ENCODE data around the gene ZNF629.

ZNF629 gene

DNA sequence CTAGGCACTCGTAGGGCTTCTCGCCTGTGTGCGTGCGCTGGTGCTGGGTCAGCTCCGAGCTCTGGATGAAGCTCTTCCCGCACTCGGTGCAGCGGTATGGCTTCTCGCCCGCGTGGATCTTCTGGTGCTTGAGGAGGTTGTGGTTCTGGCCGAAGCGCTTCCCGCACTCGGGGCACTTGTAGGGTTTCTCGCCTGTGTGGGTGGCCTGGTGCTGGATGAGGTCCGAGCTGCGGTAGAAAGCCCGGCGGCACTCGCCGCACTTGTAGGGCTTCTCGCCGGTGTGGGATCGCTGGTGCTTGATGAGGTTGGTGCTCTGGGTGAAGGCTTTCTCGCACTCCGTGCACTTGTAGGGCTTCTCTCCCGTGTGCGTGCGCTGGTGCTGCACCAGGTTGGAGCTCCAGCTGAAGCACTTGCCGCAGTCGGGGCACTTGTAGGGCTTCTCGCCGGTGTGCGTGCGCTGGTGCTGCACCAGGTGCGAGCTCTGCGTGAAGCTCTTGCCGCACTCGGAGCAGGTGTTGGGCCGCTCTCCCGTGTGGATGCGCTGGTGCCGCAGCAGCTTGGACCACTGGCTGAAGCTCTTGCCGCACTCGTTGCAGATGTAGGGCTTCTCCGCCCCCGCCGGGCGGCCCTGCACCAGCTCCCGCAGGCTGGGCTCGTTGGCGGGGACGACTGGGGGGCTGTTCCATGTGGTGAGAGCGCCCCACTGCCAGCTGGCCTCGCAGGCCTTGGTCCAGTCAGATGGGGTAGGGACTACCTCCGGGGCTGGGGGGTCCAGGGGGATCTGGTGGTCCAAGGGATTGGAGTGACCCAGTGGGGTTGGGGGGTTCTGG is 3.5 kb downstream of the ZNF629 start:
- in situ Hi-C loops (cut with HindIII; ENCODE audit: low pct_ligation_motif_present, low sequenced_read_pairs), result loop anchor here (25.0 kb wide), 1 partner anchor 104 kb away; the partner anchor contains the start of genes BCL7C and CTF1
- H3K27me3 ChIP-seq (replicated peaks), result no peaks in the 10 kb centered on the region
- H3K27ac ChIP-seq, result no peak overlapping the region
- TF ChIP-seq, protein P1, sequence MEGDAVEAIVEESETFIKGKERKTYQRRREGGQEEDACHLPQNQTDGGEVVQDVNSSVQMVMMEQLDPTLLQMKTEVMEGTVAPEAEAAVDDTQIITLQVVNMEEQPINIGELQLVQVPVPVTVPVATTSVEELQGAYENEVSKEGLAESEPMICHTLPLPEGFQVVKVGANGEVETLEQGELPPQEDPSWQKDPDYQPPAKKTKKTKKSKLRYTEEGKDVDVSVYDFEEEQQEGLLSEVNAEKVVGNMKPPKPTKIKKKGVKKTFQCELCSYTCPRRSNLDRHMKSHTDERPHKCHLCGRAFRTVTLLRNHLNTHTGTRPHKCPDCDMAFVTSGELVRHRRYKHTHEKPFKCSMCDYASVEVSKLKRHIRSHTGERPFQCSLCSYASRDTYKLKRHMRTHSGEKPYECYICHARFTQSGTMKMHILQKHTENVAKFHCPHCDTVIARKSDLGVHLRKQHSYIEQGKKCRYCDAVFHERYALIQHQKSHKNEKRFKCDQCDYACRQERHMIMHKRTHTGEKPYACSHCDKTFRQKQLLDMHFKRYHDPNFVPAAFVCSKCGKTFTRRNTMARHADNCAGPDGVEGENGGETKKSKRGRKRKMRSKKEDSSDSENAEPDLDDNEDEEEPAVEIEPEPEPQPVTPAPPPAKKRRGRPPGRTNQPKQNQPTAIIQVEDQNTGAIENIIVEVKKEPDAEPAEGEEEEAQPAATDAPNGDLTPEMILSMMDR (IDR thresholded peaks at IDR 0.05; ENCODE audit: low read depth, low read length, missing control alignments), result no peak
- DNase-seq, result no peak
- peaks cover 24% of the 10 kb centered on the region for H3K36me3 ChIP-seq (replicated peaks)
- no peak overlapping the region for H3K4me3 ChIP-seq (ENCODE audit: low read depth, low read length)

DNA sequence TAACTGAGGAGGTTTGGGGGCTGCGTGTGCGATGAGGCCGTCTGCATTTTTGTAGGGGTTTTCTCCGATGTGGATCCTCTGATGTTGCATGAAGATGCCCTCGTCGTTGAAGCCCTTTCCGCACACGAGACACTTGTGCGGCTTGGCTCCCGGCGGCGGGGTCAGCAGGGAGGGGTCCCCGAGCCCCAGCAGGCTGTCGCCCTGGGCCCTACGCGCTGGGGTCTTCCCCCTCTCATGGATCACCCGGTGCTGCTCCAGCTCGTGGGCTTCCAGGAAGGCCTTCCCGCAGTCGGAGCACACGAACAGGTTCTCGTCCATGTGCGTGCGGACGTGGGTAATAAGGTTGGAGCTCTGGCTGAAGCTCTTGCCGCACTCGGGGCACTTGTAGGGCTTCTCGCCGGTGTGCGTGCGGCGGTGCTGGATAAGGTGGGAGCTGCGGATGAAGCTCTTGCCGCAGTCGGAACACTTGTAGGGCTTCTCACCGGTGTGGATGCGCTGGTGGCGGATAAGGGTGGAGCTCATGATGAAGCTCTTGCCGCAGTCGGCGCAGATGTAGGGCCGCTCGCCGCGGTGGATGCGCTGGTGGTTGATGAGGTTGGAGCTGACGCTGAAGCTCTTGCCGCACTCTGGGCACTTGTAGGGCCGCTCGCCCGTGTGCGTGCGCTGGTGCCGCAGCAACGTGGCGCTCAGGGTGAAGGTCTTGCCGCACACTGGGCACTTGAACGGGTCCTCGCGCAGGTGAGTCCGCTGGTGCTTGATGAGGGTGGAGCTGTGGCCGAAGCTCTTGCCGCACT is 4.3 kb downstream of the ZNF629 start:
- in situ Hi-C loops (cut with HindIII; ENCODE audit: low pct_ligation_motif_present, low sequenced_read_pairs), result loop anchor here (25.0 kb wide), 1 partner anchor 105 kb away; the partner anchor contains the start of genes BCL7C and CTF1
- Histone ChIP-seq H3K27me3 (replicated peaks) (no peaks in the 10 kb centered on the region), H3K4me3 (ENCODE audit: low read depth, low read length) (no peak overlapping the region), H3K27ac (no peak overlapping the region), H3K36me3 (replicated peaks) (peaks cover 24% of the 10 kb centered on the region)
- no peak for DNase-seq
- TF ChIP-seq, protein P1 (IDR thresholded peaks at IDR 0.05; ENCODE audit: low read depth, low read length, missing control alignments), result no peak

DNA sequence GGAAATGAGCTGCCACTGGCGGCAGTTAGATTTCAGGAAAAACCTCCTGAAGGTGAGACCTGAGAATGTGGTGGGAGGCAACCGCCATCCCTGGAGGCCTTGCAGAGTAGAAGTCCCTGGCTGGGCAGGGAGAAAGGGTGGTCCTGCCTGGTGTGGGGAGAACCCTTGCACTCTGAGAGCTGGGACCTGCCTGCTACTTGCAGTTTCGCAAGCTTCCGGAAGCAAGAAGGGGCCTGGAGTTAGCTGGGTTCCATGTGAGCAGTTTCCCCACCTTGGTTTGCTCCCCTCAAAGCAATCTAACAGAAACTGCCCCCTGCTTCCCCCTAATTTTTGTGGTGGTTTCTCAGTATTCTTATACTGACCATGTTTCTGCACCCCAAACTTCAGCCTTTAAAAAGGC is 6.5 kb downstream of the ZNF629 start:
- no peak for DNase-seq
- TF ChIP-seq, protein P1 (IDR thresholded peaks at IDR 0.05; ENCODE audit: low read depth, low read length, missing control alignments), result no peak
- Histone ChIP-seq H3K4me3 (ENCODE audit: low read depth, low read length) (no peak overlapping the region), H3K27me3 (replicated peaks) (no peaks in the 10 kb centered on the region), H3K27ac (no peak overlapping the region), H3K36me3 (replicated peaks) (peaks cover 24% of the 10 kb centered on the region)
- in situ Hi-C loops (cut with HindIII; ENCODE audit: low pct_ligation_motif_present, low sequenced_read_pairs), result loop anchor here (25.0 kb wide), 1 partner anchor 107 kb away; the partner anchor contains the start of genes BCL7C and CTF1

DNA sequence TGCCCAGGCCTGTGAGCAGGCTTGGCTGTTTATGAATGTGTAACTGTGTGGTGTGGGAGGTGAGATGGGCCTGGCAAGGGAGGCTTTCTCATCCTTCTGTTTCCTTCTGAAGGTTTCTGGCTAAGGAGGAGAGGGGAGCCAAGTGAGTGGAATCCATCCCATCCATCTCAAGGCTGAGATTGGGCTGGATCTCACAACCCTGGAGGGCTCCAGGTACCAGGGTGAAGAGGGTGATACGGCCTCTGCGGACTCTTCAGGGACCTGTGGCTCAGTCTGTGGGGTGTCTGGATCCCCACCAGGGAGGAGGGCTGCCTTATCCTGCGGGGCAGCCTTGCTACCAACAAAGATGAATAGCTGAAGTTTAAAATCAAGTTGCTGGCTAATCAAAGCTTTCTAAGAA is 7.0 kb downstream of the ZNF629 start:
- H3K27ac ChIP-seq, result no peak overlapping the region
- in situ Hi-C loops (cut with HindIII; ENCODE audit: low pct_ligation_motif_present, low sequenced_read_pairs), result loop anchor here (25.0 kb wide), 1 partner anchor 107 kb away; the partner anchor contains the start of genes BCL7C and CTF1
- no peak for DNase-seq
- H3K4me3 ChIP-seq (ENCODE audit: low read depth, low read length), result no peak overlapping the region
- TF ChIP-seq, protein P1 (IDR thresholded peaks at IDR 0.05; ENCODE audit: low read depth, low read length, missing control alignments), result no peak
- peaks cover 24% of the 10 kb centered on the region for H3K36me3 ChIP-seq (replicated peaks)
- no peaks in the 10 kb centered on the region for H3K27me3 ChIP-seq (replicated peaks)

DNA sequence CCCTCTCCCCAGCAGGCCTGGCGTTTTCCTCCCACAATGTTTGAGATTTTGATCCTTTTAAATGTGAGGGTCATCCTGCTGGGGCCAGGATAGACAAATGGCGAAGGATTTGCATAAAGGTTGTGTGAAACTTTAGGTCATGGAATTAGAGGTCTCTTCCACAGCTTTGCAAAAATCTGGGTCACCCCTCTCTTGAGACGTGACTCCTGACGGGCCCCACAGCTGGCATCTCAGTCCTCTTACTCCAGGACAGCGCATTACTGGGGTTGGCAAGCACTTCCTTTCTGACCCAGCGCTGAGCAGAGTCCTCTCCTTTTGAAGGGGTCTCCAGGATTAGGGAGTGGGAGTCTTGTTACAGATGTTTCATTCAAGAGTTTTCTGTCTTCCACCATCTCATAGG is 7.4 kb downstream of the ZNF629 start:
- peaks cover 27% of the 10 kb centered on the region for H3K36me3 ChIP-seq (replicated peaks)
- in situ Hi-C loops (cut with HindIII; ENCODE audit: low pct_ligation_motif_present, low sequenced_read_pairs), result loop anchor here (25.0 kb wide), 1 partner anchor 108 kb away; the partner anchor contains the start of genes BCL7C and CTF1
- no peak for DNase-seq
- TF ChIP-seq, protein P1 (IDR thresholded peaks at IDR 0.05; ENCODE audit: low read depth, low read length, missing control alignments), result no peak
- no peaks in the 10 kb centered on the region for H3K27me3 ChIP-seq (replicated peaks)
- H3K27ac ChIP-seq, result no peak overlapping the region
- H3K4me3 ChIP-seq (ENCODE audit: low read depth, low read length), result no peak overlapping the region

All from brain microvascular endothelial cell (primary cell).